Natural killer cell (primary cell): ENCODE measurements around the gene SND1. TPM values are rescaled to one million over a fixed set of nuclear protein-coding genes. Genes with fewer than 3 reads are reported as not detected.

Experiments used
- ATAC-seq, 3 donors: fragments of 150-1000 bp in 2 of 3; fragments of 200-7000 bp in 1 of 3; cut with Tn5 transposase; 1 replicate in 1 of 3; 2 replicates in 2 of 3; pipeline ENCODE4 v1.10.0; 2021; ENCODE audit warnings: mild to moderate bottlenecking in 2 of 3, moderate library complexity in 2 of 3
- DNase-seq, 2 donors: peaks; one replicate each; pipeline versions ENCODE4 v3.0.0 to v3.0.0-alpha.2; 2013 to 2021; ENCODE audit warnings: mixed read lengths in 1 of 2
- H3K27ac ChIP-seq: one replicate; pipeline ENCODE4 v1.5.1; 2013; ENCODE audit warnings: mild to moderate bottlenecking, low read length
- H3K27me3 ChIP-seq: one replicate; pipeline ENCODE4 v1.6.1; 2013; ENCODE audit warnings: low read length; ENCODE audit not compliant: control insufficient read depth, insufficient read depth
- H3K36me3 ChIP-seq: one replicate; pipeline ENCODE4 v1.6.1; 2013; ENCODE audit warnings: low read length; ENCODE audit not compliant: control insufficient read depth, insufficient read depth
- H3K4me1 ChIP-seq: one replicate; pipeline ENCODE4 v1.6.1; 2013; ENCODE audit warnings: low read length; ENCODE audit not compliant: control insufficient read depth, insufficient read depth
- H3K4me3 ChIP-seq: one replicate; pipeline ENCODE4 v1.5.1; 2013; ENCODE audit warnings: low read length
- H3K9me3 ChIP-seq: one replicate; pipeline ENCODE4 v1.6.1; 2013; ENCODE audit warnings: low read length; ENCODE audit not compliant: control insufficient read depth, insufficient read depth
- H3K27ac Mint-ChIP-seq, 2 donors: one replicate each; pipeline ENCODE4 v1.8.0; 2022; ENCODE audit warnings: mild to moderate bottlenecking in 2 of 2, mixed read lengths in 2 of 2, moderate library complexity in 1 of 2
- H3K27me3 Mint-ChIP-seq, 2 donors: one replicate each; pipeline ENCODE4 v1.8.0; 2022; ENCODE audit warnings: low read depth in 2 of 2, mixed read lengths in 2 of 2
- H3K36me3 Mint-ChIP-seq: one replicate; pipeline ENCODE4 v1.8.0; 2022; ENCODE audit warnings: mixed read lengths
- H3K4me1 Mint-ChIP-seq, 2 donors: one replicate each; pipeline ENCODE4 v1.8.0; 2022; ENCODE audit warnings: mixed read lengths in 2 of 2
- H3K4me3 Mint-ChIP-seq: one replicate; pipeline ENCODE4 v1.8.0; 2022; ENCODE audit warnings: mild to moderate bottlenecking, moderate library complexity, mixed read lengths
- H3K9me3 Mint-ChIP-seq, 2 donors: one replicate each; pipeline ENCODE4 v1.8.0; 2022; ENCODE audit warnings: mixed read lengths in 2 of 2
- CTCF ChIP-seq: fragments of 200-600 bp; IDR thresholded peaks from one replicate; pipeline ENCODE4 v1.8.0; 2022; ENCODE audit warnings: antibody characterized with exemption
- WGBS: methylation state at CpG from one replicate; pipeline ENCODE4 v1.1.7; 2013; ENCODE audit warnings: missing lambda C conversion rate; ENCODE audit not compliant: insufficient coverage; 5-methylcytosine and 5-hydroxymethylcytosine counted together
- intact Hi-C: fragments of 100-400 bp; cut with micrococcal nuclease; formaldehyde crosslinking; loops from one replicate; pipeline ENCODE4 v1.14.2; 2022
- total RNA-seq, 4 donors: library from RNA; stranded (reverse); fragments of 120-200 nt in 1 of 4; gene quantifications; one replicate each; pipeline versions ENCODE4 v1.2.3 to v1.2.4, GENCODE V29; 2013 to 2022

The SND1 gene
- total RNA-seq, 3 donors from 2014 or later (not counting 1 experiment from before 2014, with no cell fraction given), result 149 to 188 (median 149) TPM

DNA sequence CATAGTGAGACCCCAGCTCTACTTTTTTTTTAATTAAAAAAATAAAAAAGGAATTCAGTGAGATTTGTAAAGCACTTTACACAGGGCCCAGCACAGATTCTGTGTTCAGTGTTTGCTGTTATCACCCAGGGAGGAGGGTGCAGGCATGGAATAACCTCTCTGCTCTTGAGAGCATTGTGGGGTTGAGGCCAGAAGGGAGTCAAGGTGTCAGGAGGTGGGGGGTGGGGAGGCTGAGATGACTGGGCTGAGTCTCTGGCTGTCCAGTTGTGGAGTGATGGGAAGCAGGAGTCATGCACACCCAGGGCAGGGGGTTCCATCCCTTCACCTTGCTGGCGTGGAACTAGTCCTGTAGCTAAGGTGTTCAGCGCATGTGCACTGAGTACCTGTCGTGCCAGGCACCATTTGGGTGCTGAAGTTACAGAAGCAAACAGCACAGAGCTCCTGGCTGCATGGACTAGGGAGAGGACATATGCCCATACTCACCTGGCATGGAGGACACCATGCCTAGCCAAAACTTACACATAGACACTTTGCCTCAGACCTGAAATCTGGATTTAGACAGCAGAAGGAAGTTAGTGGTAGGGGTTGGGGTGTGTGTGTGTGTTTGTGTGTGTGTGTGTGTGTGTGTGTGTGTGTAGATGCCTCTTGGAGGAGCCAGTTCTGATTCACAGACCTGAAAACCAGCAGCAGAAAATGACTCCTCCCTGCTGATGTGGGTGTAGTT is 448.4 kb downstream of the SND1 start:
- no peaks in the 10 kb centered on the region for H3K27me3 ChIP-seq
- H3K27ac ChIP-seq, result no peak overlapping the region
- peaks cover 18% of the 10 kb centered on the region for H3K4me1 ChIP-seq
- no peak for TF ChIP-seq CTCF
- H3K9me3 ChIP-seq, result no peaks in the 10 kb centered on the region
- ATAC-seq, result no peak
- H3K9me3 Mint-ChIP-seq, result no peaks in the 10 kb centered on the region
- H3K36me3 Mint-ChIP-seq, result no peaks in the 10 kb centered on the region
- 95% methylated on average over 3 of the region's 3 CpGs for WGBS
- no peaks in the 10 kb centered on the region for H3K27me3 Mint-ChIP-seq
- H3K4me3 Mint-ChIP-seq, result no peak overlapping the region
- intact Hi-C loops, result no loop called here
- no peak for DNase-seq
- peaks cover 11 to 25% of the 10 kb centered on the region in 2 donors for H3K4me1 Mint-ChIP-seq
- H3K27ac Mint-ChIP-seq, result peak overlapping the region in 1 of 2 donors; percentile 52
- no peak overlapping the region for H3K4me3 ChIP-seq
- H3K36me3 ChIP-seq, result peaks cover 1% of the 10 kb centered on the region

DNA sequence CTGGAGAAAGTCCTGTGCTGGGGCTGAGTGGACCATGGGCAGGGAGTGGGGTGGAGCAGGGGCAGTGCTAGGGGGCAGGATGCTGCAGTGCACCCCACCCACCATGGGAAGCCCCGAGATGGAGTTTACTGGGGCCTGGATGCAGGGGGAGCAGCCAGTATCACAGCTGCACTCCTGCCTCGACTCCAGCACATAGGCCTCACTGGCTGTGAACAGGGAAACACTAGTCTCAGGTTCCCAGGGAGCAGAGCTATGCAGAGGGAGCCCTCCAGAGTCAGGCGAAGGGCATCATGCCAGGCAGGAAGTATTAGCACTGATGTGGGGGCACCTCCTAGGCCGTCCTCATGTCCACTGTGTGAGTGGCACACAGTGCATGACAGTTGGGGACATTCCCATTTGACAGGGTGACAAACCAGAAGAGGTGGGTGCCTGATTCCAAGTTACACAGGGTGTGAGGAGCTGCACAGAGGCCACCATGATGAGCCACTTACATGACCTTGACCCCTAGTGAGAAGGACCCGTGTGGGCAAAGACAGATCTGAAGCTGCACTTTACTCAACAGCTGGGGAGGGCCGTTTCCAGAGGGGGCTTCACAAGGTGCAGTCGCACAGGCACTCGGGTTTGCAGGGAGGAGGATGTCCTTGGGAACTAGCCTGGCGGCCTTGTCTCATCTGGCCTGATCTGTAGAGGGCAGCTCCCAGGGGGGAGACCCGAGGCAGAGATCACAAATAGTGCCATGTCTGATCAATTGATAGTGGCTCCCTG is 449.1 kb downstream of the SND1 start:
- H3K4me3 Mint-ChIP-seq, result peak overlapping the region; percentile 47
- H3K4me3 ChIP-seq, result no peak overlapping the region
- H3K4me1 Mint-ChIP-seq, result peaks cover 11 to 26% of the 10 kb centered on the region in 2 donors

GRCh38 chr7:128102490-128103291 is 450.7 kb downstream of the SND1 start:
- Mint-ChIP-seq H3K4me1 (peaks cover 17 to 38% of the 10 kb centered on the region in 2 donors), H3K9me3 (no peaks in the 10 kb centered on the region), H3K4me3 (peak overlapping the region; percentile 74), H3K36me3 (no peaks in the 10 kb centered on the region), H3K27ac (peak overlapping the region; percentile 56 to 69), H3K27me3 (no peaks in the 10 kb centered on the region)
- WGBS, result 96% methylated on average over 7 of the region's 7 CpGs
- no peak overlapping the region for H3K4me3 ChIP-seq
- H3K27ac ChIP-seq, result no peak overlapping the region
- H3K27me3 ChIP-seq, result no peaks in the 10 kb centered on the region
- TF ChIP-seq CTCF, result no peak
- ATAC-seq (no peak), DNase-seq (no peak)
- peaks cover 27% of the 10 kb centered on the region for H3K4me1 ChIP-seq
- H3K9me3 ChIP-seq, result no peaks in the 10 kb centered on the region
- H3K36me3 ChIP-seq, result no peaks in the 10 kb centered on the region
- intact Hi-C loops, result no loop called here

More for the DNA sequence above, 449.1 kb downstream of the SND1 start:
- H3K9me3 ChIP-seq, result no peaks in the 10 kb centered on the region
- no peaks in the 10 kb centered on the region for H3K27me3 Mint-ChIP-seq
- DNase-seq, result no peak
- 81% methylated on average over 10 of the region's 10 CpGs for WGBS
- no peaks in the 10 kb centered on the region for H3K36me3 ChIP-seq
- H3K27ac Mint-ChIP-seq, result peak overlapping the region; percentile 29 to 52
- no peaks in the 10 kb centered on the region for H3K9me3 Mint-ChIP-seq
- peaks cover 18% of the 10 kb centered on the region for H3K4me1 ChIP-seq
- H3K27me3 ChIP-seq, result no peaks in the 10 kb centered on the region
- intact Hi-C loops, result no loop called here
- TF ChIP-seq CTCF, result no peak
- no peak for ATAC-seq
- no peak overlapping the region for H3K27ac ChIP-seq
- no peaks in the 10 kb centered on the region for H3K36me3 Mint-ChIP-seq
